AG10803 (cell line): ENCODE data around the gene PPFIBP1.
"Not testable (repeated sequence)": the region's sequence is repeated elsewhere in the genome, so short reads cannot be mapped to it uniquely, and the experiment has no call there.

ENCODE experiments used
- DNase-seq: peaks from one replicate; pipeline ENCODE4 v3.0.0; 2010; ENCODE audit warnings: low read depth
- H3K4me3 ChIP-seq: 2 replicates; pipeline ENCODE4 v1.5.1; 2011; ENCODE audit warnings: mild to moderate bottlenecking, low read length, control low read depth
- CTCF ChIP-seq: conservative IDR thresholded peaks from 2 replicates; pipeline ENCODE4 v1.5.1; 2011; ENCODE audit warnings: mild to moderate bottlenecking, low read length, control low read depth, inconsistent platforms

PPFIBP1 gene

GRCh38 chr12:27730097-27730588, 206.1 kb downstream of the PPFIBP1 start:
- no peak for TF ChIP-seq CTCF
- DNase-seq: no peak
- no peak overlapping the region for H3K4me3 ChIP-seq

GRCh38 chr12:27732281-27732680, 208.3 kb downstream of the PPFIBP1 start:
- no peak overlapping the region for H3K4me3 ChIP-seq
- DNase-seq: no peak
- TF ChIP-seq CTCF: peak; percentile 38

- peak; percentile 34 for DNase-seq
- peak; percentile 97 for TF ChIP-seq CTCF
- no peak overlapping the region for H3K4me3 ChIP-seq
These were observed 209.1 kb downstream of the PPFIBP1 start for GRCh38 chr12:27733052-27733656.

- H3K4me3 ChIP-seq: no peak overlapping the region
- TF ChIP-seq CTCF: no peak
- DNase-seq: no peak
These were observed 209.8 kb downstream of the PPFIBP1 start for GRCh38 chr12:27733791-27734190.

GRCh38 chr12:27734321-27734720, 210.3 kb downstream of the PPFIBP1 start:
- DNase-seq, H3K4me3 ChIP-seq: not testable (repeated sequence)

GRCh38 chr12:27743601-27744000, 219.6 kb downstream of the PPFIBP1 start:
- TF ChIP-seq CTCF: no peak
- H3K4me3 ChIP-seq: no peak overlapping the region
- no peak for DNase-seq
